ENCODE data around the gene FGFR3.

The FGFR3 gene

DNA sequence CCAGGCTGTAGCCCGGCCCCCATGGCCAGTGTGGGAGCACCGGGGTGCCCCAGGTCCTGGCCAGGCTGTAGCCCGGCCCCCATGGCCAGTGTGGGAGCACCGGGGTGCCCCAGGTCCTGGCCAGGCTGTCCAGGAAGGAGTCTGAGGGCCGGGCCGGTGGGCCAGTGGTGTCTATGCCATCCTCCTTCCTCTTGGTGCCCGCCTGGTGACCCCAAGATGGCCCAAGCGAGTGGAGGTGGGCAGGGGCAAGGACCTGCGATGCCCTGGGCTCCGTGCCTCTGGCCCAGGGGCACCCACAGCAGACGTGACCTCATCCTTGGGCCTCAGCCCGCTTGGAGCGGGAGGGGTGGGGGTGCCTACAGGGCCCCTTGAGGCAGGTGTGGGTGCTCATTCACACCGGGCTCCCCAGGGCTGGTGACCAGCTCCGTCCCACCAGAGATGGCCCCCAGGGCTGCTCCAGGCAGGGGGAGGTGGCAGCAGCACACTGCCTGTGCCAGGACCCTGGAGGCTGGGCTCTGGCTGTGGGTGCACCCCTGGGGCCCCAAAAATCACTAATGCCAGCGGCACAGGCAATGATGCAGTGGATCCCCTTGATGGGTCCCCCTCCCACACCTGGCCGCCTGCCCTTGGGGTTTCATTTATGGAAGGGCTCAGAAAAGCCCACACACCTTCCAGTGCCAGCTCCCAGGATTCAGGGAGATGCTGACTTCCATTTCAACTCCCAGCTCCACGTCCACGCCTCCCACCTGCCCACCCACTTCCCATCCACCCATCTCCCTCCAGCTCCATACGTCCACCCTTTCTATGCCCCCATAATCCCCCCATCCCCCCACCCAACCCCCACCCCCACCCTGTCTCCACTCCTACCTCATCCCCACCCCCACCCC, 36.0 kb upstream of the FGFR3 start:
- DNase-seq (ENCODE audit: low spot score): no peak

DNA sequence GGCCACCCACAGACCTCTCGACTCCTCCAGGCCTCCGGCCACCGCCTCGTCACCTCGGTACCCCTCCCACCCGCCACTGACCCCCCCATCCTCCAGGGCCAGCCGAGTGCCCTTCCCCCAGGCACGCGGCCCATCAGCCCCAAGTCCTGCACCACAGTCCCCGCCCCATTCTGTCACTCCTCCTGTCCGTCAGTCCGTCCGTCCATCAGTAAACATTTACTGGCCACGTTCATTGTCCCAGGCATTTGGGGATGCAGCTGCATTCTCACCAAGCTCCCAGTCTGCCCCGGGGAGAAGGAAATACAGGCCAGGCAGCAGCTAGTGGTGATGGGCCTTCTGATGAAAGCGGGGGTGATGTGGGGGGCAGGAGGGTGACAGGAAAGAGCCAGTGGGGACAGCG, 35.3 kb upstream of the FGFR3 start:
- no peak for DNase-seq (ENCODE audit: low spot score)

DNA sequence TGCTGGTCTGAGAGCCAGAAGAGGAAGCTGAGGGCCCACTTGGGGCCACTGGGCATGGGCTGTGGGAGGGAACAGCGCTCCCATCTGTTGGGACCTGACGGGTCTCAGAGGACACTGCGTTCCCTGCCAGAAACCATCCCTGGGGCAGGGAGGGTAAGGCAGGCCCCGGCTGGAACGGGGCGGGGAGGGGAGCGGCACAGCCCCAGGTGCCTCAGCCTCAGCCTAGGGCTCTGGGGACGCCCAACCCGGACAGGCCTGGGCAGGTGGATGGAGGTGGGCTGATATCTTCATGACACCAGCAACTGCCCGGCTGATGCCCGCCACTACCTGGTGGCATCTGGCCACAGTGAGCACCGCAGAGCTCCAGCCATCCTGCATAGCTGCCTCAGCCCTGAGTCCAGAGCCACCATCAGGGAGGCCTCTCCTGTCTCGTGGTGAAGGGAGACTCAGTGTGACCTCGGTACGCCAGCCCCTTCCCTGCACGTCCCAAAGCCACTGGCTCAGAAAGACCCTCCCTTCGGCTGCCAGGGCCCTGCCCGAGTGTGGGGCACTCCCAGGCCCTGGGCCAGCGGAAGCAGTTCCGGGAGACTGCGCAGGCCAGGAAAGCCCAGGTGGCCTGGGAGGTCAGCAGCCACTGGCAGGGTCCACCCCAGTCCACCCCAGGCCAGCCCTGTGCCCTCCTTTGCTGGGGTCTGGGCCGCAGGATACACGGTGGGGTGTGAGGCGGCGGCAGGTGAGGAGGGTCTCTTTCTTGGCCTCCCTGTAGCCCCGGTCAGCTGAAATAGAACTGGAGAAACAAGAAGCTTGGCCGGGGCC, 34.6 kb upstream of the FGFR3 start:
- DNase-seq (ENCODE audit: low spot score): no peak

DNA sequence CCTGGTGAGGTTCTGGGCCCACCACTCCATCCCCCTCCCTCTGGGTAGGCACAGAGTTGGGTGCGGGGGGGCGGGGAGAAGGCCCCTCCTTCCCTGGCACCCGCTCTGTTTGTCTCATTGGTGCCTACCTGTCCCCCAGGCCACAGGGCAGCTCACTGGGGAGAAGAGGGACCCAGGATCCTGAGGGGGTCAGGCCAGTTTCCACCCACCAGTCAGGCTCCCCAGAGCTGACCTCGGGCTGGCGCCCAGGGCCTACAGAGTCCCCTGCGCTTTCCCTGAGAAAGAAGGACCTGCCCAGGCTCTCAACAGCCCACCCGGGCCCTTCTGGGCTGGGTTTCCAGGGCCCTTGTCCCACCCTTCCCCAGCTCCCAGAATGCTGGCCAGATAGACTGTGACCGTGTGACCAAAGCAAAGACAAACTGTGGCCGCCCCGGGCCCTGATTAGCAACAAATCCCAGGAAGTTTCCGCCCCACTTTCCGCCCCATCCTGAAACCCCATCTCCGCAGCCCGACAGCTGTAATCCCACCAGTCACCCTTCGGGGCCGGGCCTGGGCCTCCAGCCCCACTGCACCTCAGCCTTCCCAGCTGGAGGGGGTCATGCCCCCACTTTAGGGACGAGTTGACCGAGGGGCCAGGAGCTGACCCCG, 33.8 kb upstream of the FGFR3 start:
- DNase-seq (ENCODE audit: low spot score): no peak

DNA sequence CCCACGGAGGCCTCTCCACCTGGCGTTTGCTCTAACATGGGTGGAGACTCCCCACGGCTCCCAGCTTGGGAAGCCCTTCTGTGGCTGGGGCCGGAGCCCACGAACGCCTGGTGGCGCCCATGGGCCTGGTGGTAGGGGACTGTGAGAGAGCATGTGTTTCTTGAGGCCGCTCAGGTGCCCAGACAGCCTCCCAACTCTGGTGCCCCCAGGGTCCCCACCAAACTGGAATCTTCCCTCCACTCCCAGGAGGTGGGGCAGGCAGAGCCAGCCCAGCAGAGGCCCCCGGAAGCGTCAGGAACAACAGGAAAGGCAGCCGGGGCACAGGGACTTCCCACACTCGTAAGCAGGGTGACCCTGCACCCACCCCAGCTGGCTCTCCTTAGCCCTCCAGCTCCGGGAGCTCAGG, 33.3 kb upstream of the FGFR3 start:
- DNase-seq (ENCODE audit: low spot score): no peak

DNA sequence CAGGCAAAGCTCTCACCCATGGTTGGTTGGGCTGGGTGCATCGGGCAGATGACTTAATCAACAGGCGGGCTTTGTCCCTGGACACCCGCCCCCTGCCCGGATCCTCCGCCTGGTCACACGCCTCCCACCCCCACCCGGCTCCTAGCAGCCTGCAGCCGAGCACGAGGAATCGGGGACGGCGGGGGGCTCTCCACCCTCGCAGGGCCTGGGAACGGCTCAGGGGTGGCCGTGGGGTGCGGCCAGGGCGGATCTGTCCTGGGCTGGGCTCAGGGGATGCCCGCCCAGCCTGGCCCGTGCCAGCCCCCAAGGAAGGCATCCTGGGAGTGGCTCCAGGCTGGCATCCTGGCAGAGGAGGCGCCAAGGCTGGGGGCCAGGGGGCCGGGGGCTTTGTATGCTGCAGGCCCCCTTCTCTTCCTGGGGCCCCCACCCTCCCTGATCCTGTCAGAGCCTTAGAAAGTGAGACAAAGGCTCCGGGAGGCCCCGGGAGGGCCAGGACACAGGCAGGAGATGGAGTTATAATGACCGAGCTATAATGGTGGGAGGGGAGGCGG, 32.5 kb upstream of the FGFR3 start:
- no peak for DNase-seq (ENCODE audit: low spot score)

DNA sequence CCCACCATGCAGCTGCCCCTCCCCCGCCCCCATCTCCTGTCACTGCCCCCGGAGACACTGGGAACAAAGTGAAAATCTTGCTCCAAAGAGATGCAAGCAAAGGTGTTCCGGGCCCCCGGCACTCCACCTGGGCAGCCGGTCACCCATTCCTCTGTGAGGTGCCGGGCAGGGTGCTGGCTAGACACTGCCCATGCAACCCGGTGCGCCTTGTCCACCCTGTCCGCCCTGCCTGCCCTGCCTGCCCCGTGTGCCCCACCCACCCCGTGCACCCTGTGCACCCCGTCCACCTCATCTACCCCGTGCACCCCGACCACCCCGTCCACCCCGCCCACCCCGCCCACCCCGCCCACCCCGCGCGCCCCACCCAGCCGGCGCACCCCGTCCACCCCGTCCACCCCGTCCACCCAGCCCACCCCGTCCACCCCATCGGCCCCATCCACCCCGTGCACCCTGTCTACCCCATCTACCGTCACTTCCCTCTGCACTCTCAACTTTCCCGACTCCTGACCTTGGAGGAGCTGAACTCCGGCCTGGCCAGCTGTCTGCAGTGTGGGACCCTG, 31.9 kb upstream of the FGFR3 start:
- DNase-seq (ENCODE audit: low spot score): no peak

DNA sequence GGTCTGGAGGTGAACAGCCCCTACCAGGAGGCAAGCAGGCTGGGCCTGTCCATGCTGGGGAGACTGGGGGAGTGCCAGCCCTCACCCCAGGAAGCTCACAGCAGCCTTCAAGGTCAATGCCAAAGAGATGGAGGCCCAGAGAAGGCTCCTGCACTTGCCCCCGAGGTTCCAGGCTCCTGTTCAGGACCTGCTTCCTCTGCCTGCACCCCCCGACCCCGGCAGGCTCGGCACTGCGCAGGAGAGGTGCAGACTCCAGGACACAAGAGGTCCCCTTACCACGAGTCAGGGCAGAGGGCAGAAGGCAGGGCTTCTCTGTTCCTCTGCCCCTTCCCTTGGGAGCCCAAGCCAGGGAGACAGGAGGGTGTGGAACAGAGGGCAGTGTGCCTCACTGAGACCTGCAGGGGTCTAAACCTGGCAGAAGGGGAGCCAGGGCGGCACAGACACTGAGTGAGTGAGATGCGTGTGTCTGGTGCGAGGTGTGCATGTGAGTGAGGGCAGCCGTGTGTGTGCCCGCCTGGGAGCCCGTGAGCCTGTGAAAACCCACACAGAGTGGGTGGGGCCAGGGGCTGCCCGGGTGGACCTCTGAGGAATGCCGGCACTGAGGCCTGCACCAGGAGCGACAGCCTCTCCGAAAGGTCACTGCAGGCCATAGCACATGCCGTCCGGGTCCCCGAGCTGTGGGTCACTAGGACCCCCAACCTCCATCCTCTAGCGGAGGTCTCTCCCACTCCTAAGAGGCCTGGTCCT, 30.7 kb upstream of the FGFR3 start:
- DNase-seq (ENCODE audit: low spot score): no peak

DNA sequence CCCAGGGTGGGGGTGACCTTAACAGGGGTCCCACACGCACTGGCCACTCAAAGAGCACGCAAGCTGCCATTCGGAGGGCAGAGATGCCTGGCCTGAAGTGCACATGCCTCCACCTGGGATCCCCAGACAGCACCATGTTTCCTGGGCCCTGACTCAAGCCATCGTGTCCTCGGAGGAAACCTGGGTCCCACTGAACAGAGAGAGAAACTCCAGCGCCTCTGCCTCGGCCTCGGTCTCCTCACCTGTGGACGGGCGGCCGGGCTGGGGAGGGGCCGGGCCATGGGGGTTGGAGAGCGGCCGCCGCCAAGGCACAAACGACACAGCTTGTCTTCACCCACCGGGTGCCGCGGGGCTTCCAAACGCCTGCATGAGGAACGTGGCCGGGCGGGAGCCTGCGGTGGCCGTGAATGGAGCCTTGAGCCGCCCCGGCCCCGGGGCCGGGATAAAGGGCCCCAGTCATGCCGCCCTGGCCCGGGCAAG, 30.0 kb upstream of the FGFR3 start:
- no peak for DNase-seq (ENCODE audit: low spot score)

DNA sequence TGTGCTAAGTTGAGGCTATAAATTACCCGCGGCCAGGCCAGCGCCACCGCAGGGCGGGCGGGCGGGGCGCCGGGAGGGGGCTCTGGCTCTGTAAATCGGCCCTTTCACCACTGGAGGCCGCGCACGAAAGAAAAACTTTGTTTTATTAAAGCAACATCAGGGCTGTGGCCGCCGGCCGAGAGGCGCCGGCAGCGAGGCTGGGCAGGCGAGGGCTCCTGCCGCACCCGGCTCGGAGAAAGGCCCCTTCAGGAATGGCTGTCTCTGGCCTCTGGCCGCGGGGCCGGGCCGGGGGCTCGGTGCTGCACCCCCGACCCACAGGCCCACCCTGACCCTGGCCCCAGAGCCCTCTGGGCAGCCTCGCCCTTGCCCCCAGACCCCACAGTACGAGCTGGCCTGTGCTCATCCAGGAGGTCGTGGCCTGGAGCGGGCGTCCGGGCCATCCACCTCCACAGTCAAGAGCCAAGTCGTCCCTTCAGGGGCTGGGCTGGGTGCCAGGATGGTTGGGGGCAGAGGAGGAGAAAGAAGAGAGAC, 29.5 kb upstream of the FGFR3 start:
- DNase-seq (ENCODE audit: low spot score): no peak

DNA sequence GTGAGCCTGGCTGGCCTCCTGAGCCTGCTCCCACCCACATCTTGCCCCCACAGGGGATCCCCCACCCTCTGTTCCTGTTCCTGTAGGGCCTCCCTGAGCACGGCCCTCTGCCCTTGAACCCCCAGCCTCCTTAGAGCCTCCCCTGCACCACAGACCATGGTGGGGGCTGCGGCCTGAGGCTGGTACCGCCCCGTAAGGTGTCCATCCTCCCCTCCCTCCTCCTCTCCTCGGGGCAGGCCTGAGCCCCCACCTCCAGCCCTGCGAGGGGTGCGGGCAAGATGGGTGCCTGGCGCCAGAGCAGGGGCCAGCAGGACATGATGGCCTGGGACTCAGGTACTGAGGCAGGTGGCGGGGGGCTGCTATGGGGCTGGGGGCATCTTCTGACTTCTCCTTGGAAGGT, 28.4 kb upstream of the FGFR3 start:
- DNase-seq (ENCODE audit: low spot score): no peak

DNA sequence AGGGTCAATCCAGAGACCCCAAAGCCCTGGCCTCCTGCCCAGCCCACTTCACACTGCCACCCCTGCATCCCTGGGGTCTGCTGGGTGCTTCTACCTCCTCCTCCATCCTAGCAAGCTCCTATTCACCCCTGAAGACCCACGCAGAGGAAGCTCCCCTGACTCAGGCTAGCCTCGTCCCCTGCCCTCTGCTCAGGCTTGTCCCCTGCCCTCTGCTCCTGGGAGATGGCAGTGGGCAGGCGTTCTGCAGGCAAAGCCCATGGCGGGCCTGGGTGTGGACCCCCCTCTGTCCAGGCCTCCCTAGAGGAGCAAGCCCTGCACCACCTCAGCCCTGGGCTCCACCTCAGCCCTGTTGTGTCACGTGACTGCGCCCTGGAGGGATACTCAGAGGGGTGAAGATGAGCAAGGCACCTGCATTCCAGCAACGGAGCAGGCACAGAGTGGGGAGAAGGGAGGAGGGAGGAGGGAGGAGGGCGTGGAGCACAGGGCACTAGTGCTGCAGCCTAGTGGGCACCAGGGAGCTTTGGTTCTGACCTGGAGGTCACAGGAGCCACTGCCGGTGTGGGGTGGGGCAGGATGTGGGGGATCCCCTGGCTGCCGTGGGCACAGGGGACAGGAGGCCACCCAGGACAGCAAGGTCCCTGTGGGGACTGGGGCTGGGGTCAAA, 27.6 kb upstream of the FGFR3 start:
- no peak for DNase-seq (ENCODE audit: low spot score)

DNA sequence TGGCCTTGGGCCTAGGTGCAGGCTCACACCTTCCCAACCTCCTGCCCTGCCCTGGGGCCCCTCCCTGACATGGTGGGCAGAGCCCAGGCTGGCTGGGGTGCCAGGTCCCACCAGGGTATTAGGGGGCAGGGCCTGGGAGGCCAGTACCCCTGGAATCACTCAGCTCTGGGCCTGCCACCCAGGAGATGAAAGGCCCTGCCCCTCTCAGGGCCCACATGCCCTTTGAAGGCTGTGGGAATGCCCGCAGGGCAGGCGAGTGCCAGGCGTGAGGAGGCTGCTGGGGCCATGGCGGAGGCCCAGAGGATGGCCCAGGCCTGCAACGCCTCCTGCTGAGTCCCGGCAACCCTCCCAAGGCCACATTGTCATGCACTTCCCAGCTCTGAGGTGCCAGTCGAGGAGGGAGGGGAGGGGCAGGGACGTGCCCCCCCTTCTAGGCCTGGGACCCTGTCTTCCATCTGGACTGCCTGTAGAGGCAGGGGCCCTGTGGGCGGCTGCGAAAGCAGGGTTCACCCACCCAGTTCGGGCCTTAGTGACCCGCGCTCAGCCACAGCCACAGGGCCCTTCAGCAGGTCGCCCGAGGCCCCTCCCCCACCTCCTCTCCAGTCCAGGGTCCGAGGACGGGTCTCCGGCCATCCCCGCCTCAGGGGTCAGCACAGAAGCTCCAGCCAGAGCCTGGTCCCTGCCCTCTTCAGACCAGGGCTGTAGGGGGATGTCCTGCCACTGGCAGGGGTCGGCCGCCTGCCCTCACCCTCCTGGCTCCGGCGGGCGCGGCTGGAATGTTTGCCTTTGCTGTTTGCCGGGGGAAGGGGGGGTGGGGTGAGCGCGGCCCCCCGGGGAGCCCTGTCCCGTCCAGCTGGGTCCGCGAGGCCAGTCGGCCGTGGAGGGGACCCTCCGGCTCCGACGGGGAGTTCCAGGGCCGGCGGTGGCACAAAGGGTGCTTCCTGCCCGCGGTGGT, 26.7 kb upstream of the FGFR3 start:
- DNase-seq (ENCODE audit: low spot score): no peak

DNA sequence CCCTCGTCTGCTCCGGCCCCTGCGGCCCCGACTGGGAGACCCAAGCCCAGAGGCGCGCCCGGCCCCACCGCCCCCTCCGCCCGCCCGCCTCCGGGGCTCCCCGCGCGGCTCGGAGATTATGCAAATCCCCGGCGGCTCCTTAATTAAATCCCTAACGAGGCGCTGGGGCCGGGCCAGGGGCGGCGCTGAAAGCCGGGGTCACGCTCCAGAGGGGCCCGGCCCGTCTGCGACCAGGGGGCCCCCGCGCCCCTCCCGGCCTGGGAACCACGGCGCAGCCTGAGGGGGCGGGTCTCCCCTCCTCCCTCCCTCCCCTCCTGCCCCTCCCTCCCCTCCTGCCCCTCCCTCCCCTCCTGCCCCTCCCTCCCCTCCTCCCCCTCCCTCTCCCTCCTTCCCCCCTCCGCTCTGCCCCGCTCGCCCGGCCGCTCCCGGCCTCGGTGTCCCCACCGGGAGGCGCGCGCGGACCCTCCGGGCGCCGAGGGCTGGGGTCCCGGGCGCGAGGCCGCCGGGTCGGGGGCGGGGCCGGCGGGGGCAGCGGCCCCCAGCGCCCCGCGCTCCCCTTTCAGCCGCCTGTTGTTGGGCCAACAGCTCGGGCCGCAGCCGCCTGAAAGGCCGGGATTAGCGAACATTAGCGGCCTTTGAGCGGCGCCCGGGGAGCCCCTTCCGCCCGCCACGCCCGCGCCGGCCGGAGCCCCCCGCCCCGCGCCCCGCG, 25.9 kb upstream of the FGFR3 start:
- DNase-seq (ENCODE audit: low spot score): peak; percentile 39

DNA sequence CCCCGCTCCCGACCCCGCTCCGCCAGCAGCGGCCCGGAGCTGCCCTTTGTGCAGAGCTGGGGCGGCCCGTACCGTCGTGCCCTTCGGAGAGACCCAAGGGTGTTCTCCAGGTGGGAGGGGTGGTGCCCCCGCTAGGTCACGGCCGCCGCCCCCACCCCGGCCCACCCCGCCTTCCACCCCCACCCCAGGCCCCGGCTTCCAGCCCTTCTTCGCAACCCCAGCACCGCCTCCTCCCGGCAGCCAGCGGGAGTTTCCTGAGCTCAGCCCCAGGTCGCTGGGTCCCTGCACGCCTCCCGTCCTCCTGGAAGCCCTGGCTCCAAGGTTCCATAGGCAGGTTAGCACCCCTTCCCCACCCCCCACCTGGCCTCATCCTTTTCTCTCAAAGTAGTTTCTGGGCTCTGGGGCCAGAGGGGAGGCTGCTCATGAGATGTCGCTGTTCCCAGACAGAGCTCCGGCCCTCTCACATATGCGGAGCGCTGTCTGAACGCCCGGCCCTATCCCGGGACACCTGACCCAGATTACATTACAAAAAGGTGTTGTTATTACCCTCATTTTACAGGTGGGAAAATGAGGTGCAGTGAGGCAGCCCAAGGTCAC, 25.2 kb upstream of the FGFR3 start:
- DNase-seq (ENCODE audit: low spot score): no peak

DNA sequence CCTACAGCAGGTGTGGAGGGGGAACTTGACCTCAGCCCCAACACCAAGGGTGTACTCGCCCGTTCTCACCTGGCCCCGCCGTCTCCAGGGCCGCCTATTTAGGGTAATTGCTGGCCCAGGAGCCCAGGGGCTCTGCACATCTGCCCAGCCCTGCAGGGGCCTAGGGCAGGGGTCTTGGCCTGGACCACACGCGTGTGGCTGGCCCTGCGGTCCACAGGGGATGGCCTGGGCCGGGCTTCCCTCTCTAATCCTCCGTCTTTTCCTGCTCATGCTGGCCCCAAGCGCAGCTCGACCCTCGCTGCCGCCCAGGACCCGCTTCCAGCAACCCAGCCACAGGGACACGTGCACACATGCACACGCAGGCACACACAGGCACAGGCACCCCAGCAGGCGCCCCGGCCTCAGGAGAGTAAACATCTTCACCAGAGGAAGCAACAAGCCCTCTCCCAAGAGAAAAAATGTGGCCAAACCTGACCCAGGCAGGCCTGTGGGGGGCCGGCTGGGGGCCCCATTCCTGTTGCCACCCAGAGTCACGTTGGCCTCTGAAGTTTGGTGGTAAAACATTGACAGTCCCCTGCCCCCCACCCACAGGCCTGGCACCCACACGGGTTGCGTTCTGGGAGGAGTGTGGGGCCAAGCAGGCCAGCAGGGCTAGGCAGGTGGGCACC, 24.6 kb upstream of the FGFR3 start:
- DNase-seq (ENCODE audit: low spot score): no peak

DNA sequence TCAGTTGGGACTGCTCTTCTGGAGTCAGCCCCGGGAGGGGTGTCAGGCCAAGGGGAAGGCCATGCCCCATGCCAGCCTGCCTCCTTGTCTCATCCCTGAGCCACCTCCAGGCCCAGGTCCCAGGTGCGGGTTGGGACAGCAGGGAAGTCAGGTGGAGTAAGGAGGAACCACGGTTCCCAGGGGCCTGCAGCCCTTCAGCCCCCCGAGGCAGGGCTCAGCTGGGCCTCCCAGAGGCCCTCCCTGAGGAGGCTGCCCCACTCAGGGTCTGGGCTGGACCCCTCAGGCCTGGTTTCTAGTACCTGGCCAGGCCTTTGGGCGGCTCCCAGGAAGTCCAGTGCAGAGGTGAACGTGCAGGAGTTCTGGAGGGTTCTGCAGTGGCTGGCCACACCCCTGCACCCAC, 23.4 kb upstream of the FGFR3 start:
- DNase-seq (ENCODE audit: low spot score): no peak

DNA sequence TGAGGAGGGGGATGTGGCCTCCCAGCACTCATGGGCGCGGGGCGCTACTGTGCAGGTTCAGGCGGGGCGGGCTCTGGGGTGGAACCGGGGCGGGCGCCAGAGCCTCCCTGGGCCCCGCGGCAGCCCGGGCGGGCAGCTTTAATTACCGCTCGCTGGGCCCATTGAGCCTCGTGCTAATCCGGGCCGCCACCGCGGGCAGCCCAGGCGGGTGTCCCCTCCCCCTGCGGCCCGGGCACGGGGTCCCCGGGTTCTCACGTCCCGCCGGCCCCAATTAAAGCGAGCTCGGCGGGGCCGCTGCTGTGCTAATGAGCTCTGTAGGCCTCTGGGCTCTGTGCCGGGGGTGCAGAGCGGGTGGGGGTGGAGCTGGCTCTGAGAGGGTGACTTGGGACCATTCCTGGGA, 22.8 kb upstream of the FGFR3 start:
- peak; percentile 60 for DNase-seq (ENCODE audit: low spot score)
